HG03039 (cell line): ENCODE data around the gene TCEANC2.
"Not testable (repeated sequence)": the region's sequence is repeated elsewhere in the genome, so short reads cannot be mapped to it uniquely, and the experiment has no call there.

Experiments used
- ATAC-seq: cut with Tn5 transposase; IDR thresholded peaks from one replicate; pipeline ENCODE4 v1.9.1; 2021; ENCODE audit warnings: mild to moderate bottlenecking, moderate library complexity; ENCODE audit not compliant: unreplicated experiment

Gene TCEANC2

GRCh38 chr1:54081306-54082270 is 28.2 kb downstream of the TCEANC2 start:
- ATAC-seq, result peak; percentile 71

DNA sequence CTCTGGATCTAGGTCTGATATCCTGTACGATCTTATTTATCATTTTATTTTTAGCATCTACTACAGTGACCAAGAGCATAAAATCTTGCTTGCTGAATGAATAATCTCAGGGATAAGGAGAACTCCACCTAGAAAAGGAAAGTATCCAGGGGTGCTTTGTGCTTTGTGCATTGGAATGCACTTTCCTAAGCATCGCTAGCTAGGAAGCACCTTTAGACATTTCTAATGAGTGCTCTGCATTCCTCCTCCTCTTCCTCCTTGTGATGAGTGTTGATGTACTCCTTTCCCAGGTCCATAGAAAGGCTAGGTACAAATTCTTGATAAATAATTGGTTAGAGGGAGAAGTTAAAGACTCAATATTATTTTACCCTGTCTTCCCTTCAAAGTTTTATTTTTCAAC is 31.4 kb downstream of the TCEANC2 start:
- no peak for ATAC-seq

DNA sequence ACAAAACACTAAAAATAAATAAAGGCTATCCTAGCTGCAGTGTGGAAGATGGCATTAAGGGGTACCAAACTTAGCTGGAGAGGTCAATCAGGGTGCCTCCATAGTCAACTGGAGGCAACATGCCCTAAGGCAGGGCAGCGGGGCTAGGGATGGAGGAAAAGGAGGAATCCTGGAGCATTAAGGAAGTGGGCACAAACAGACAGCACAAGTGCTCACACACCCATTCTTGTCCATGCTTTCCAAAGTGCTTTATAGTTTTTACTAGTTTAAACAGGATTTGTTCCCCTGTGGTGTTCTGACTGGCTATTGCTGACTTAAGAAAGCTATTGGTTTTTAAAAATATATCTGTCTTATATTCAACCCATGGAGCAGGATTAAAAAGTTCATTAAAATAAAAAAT is 33.3 kb downstream of the TCEANC2 start:
- ATAC-seq, result no peak

- ATAC-seq, result no peak
Measured at GRCh38 chr1:54088385-54088784, 35.0 kb downstream of the TCEANC2 start.

DNA sequence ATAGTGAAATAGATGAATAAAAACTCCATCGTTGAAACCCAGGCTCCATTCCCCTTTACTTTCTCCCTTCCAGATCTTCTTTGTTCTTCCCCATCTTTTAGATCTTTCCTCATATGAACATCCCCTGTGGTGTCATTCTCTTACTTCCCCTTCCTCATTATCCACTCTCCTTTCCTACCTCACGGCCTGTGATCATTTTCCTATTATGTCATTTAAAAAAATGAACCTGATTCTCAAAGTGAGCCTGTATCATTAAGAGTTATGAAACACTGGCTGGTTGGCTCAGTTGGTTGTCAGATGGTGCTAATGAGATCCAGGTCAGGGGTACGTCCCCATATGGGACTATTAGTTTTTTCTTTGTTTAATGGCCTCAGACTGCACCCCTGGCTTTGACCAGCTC is 38.3 kb downstream of the TCEANC2 start:
- ATAC-seq, result no peak

- no peak for ATAC-seq
Measured at GRCh38 chr1:54094001-54094729, 40.8 kb downstream of the TCEANC2 start.

GRCh38 chr1:54094730-54095105 is 41.3 kb downstream of the TCEANC2 start:
- ATAC-seq, result not testable (repeated sequence)

DNA sequence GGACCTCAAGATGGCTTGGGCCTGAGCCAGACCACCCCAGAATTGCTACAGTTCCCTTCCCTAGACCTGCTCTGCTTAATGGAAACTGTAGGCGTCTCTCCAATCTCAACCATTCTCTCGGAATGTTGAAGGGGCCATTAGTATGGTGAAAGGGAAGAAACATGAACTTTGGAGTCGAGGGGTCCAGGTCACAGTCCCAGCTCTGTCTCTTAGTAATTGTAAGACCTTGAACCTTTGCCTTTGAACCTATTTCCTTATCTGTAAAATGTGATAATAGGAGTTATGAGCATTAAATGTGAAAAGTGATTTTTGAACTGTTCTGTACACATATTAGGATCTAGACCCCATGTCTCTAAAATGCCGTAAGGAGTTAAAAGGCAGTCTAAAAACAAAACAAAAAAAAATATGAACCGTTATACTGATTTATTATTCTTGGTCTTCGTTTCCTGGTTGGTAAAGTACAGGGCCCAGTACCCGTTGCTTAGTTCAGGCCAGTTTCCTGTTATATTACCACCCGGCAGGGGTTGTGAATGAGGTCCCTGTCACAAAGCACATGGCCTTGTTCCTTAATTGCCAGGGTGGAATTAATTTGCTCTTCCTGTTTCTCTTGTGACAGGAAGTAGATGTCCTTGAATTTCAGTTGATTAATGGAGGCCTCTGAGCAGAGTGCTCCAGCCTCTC is 42.3 kb downstream of the TCEANC2 start:
- ATAC-seq, result no peak

- no peak for ATAC-seq
Measured at GRCh38 chr1:54096227-54096876, 42.9 kb downstream of the TCEANC2 start.

DNA sequence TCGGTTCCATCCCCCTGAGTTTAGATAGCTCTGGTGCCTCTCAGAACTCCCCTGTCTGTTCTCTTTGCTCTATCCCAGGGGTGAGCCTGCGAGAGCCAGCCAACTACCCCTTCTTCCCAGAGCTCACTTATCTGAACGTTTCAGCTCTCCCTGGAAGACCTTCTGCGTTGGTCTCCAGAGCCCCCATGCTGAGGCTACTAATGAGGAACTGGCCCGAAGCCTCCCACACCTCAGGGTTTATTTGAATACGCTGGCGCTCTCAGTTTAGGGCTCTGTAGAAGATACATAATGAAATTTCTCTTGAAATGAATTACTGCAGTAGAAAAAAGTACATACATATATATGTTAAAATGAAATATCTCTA is 43.5 kb downstream of the TCEANC2 start:
- no peak for ATAC-seq

DNA sequence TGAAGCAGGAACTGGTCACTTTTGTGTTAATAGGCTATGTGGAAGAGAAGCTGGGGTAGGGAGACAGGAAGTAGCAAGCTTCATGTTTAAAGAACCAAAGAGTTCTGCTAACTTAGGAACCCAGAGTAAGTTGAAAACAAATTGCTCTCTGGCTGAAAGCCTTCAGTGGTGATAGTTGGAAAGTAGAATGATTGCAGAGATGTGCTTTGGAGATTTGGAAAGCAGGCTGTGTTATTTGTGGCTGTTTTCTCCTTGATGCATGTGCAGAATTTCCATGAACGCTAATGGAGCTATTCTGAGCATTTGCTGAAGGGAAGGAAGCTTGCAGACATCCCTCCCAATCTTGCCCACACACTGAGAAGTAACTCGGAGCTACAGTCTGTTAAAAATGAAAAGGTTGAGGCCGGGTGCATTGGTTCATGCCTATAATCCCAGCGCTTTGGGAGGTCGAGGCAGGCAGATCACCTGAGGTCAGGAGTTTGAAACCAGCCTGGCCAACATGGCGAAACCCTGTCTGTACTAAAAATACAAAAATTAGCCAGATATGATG is 45.7 kb downstream of the TCEANC2 start:
- no peak for ATAC-seq

- no peak for ATAC-seq
Measured at GRCh38 chr1:54100500-54100899, 47.1 kb downstream of the TCEANC2 start.

DNA sequence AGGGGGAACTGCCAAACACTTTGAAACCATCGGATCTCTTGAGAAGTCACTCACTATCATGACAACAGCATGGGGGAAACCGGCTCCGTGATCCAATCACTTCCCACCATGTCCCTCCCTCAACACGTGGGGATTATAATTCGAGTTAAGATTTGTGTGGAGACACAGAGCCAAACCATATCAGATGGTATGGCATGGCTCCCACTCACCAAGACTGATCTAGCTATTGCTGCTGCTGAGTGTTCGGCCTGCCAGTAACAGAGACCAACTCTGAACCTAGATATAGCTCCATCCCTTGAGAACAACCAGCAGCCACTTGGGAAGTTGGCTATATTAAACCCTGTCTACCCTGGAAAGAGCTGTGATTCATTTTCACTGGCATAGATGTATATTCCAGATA is 50.0 kb downstream of the TCEANC2 start:
- no peak for ATAC-seq

DNA sequence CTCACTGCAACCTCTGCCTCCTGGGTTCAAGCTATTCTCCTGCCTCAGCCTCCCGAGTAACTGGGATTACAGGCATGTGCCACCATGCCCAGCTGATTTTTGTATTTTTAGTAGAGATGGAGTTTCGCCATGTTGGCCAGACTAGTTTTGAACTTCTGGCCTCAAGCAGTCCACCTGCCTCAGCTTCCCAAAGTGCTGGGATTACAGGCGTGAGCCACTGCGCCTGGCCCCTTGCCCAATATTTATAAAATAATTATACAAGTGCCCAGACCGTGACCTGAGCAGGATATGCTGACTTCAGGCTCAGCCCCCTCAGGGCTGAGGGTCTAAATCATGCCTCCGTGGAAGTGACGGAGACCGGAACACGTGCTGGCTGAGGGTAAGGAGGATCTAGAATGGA is 51.2 kb downstream of the TCEANC2 start:
- not testable (repeated sequence) for ATAC-seq

DNA sequence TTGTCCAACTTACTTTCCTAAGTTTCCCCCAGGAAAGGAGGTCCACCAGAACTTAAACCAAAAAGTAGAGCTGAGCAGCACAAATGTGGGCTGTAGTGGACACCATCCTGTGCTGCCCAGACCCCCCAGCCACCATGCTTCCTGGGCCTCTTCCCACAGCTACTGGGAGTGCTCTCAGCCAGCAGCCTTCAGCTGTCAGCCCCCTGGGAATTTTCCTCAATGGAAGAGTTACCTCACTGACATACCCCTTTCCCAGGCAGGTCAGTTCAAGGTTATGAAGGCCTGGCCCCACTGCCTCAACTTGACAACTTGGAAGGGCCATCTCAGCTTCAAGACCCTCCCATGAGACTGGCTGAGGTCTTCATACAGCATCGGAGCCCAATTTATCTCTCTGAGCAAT is 51.7 kb downstream of the TCEANC2 start:
- ATAC-seq, result no peak

DNA sequence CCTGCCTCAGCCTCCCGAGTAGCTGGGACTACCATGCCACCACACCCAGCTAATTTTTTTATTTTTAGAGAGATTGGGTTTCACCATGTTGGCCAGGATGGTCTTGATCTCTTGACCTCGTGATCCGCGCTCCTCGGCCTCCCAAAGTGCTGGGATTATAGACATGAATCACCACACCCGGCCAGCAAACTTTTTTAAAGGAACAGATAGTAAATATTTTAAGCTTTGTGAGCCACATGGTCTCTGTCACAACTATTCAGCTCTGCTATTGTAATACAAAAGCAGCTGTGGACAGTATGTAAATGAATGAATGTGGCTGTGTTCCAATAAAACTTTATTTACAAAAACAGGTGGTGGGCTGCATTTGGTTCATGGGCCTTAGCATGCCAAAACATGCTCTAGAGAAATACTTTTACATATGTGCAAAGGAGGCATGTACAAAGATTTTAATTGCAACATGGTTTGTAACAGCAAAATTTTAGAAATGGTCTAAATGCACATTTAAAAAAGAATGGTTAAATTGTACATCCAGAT is 52.4 kb downstream of the TCEANC2 start:
- ATAC-seq, result no peak

GRCh38 chr1:54107131-54107530 is 53.7 kb downstream of the TCEANC2 start:
- ATAC-seq, result no peak

DNA sequence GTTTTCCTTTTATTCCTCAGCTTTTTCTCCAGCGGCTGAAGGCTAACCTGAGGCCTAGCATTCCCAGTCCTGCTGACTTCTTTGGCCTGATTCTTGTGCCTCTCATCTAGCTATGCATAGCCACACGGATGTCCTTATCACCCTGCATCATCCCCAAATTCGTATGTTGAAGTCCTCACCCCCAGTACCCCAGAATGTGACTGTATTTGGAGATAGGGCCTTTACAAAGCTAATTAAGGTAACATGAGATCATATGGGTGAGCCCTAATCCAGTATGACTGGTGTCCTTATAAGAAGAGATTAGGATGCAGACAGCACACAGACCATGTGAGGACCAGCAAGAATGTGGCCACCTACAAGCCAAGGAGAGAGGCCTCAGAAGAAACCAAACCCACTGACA is 54.7 kb downstream of the TCEANC2 start:
- ATAC-seq, result no peak

GRCh38 chr1:54109129-54110090 is 56.0 kb downstream of the TCEANC2 start:
- ATAC-seq, result no peak
